ENCODE results near the gene SENP7.
A peak's percentile ranks its signal among the peaks of the same experiment; 100 is the strongest.
"Not testable (repeated sequence)": the region's sequence is repeated elsewhere in the genome, so short reads cannot be mapped to it uniquely, and the experiment has no call there.

SENP7 gene

DNA sequence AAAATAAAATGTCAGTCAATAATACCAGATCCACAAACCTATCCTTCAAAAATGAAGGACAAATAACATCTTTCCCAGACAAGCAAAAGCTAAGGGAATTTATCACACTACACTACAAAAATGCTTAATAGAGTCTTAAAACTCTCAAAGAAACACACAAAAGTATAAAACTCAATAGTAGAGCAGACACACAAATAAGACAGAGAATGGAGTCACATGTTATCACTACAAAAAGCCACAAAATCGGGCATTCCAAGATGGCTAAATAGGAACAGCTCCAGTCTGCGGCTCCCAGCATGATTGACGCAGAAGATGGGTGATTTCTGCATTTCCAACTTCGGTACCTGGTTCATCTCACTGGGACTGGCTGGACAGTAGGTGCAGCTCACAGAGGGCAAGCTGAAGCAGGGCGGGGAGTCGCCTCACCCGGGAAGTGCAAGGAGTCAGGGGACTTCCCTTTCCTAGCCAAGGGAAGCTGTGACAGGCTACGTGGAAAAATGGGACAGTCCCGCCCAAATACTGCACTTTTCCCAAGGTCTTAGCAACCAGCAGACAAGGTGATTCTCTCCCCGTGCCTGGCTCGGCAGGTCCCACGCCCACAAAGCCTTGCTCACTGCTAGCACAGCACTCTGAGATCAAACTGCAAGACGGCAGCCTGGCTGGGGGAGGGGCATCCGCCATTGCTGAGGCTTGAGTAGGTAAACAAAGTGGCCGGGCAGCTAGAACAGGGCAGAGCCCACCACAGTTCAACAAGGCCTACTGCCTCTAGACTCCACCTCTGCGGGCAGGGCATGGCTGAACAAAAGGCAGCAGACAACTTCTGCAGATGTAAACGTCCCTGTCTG lies 46.3 kb downstream of the SENP7 start:
- Histone ChIP-seq H3K9ac (ENCODE audit: insufficient read length, low read depth) (peak overlapping the region; percentile 27), H3K27me3 (ENCODE audit: insufficient read depth, insufficient read length) (no peaks in the 10 kb centered on the region), H3K36me3 (ENCODE audit: insufficient read depth, insufficient read length, low read length) (no peaks in the 10 kb centered on the region), H3K4me3 (ENCODE audit: insufficient read length, low read depth) (peak overlapping the region; percentile 20), H3K4me1 (ENCODE audit: insufficient read depth, insufficient read length) (peaks cover 4% of the 10 kb centered on the region), H3K9me3 (ENCODE audit: insufficient read depth, low read length) (no peaks in the 10 kb centered on the region)
- TF ChIP-seq SUZ12 (IDR thresholded peaks at IDR 0.05; ENCODE audit: extremely low read depth, insufficient read depth, insufficient read length) (no peak), YY1 (IDR thresholded peaks at IDR 0.05; ENCODE audit: insufficient read depth, insufficient read length) (peak; percentile 28)
- no peak for DNase-seq (ENCODE audit: low read depth, low spot score)

DNA sequence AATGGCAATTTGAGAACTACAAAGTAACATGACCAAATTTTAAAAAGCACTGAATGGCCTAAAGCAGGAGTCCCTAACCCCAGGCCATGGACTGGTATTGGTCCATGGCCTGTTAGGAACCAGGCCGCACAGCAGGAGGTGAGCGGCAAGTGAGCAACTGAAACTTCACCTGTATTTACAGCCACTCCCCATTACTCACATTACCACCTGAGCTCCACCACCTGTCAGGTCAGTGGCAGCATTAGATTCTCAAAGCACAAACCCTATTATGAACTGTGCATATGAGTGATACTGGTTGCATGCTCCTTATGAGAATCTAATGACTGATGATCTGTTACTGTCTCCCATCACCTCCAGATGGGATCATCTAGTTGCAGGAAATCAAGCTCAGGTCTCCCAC lies 48.8 kb downstream of the SENP7 start:
- TF ChIP-seq ZNF274 (IDR thresholded peaks at IDR 0.05; ENCODE audit: low read depth, low read length) (no peak), SUZ12 (IDR thresholded peaks at IDR 0.05; ENCODE audit: extremely low read depth, insufficient read depth, insufficient read length) (no peak), YY1 (IDR thresholded peaks at IDR 0.05; ENCODE audit: insufficient read depth, insufficient read length) (no peak)
- DNase-seq (ENCODE audit: low read depth, low spot score) = no peak
- Histone ChIP-seq H3K9ac (ENCODE audit: insufficient read length, low read depth) (no peak overlapping the region), H3K36me3 (ENCODE audit: insufficient read depth, insufficient read length, low read length) (no peaks in the 10 kb centered on the region), H3K4me3 (ENCODE audit: insufficient read length, low read depth) (no peak overlapping the region), H3K27me3 (ENCODE audit: insufficient read depth, insufficient read length) (no peaks in the 10 kb centered on the region), H3K9me3 (ENCODE audit: insufficient read depth, low read length) (no peaks in the 10 kb centered on the region), H3K4me1 (ENCODE audit: insufficient read depth, insufficient read length) (peaks cover 4% of the 10 kb centered on the region)

DNA sequence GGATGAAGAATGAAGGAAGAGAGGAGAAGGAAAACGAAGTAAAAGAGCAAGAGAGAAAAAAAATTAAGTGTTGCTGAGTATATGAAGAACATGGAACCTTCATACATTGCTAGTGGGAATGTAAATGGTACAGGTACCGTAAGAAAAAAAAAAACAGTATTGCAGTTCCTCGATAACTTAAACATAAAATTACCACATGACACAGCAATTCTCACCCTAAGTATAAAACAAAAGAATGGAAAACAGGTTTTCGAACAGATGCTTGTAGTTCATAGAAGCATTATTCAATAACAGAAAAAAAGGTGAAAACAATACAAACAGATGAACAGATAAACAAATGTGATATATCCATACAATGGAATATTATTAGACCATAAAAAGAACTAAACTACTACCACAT lies 51.6 kb downstream of the SENP7 start:
- TF ChIP-seq SUZ12 (IDR thresholded peaks at IDR 0.05; ENCODE audit: extremely low read depth, insufficient read depth, insufficient read length) (no peak), YY1 (IDR thresholded peaks at IDR 0.05; ENCODE audit: insufficient read depth, insufficient read length) (no peak), ZNF274 (IDR thresholded peaks at IDR 0.05; ENCODE audit: low read depth, low read length) (no peak)

GRCh38 chr3:101458387-101458786 lies 54.6 kb downstream of the SENP7 start:
- DNase-seq (ENCODE audit: low read depth, low spot score) = no peak
- no peaks in the 10 kb centered on the region for H3K4me1 ChIP-seq (ENCODE audit: insufficient read depth, insufficient read length)
- no peak for TF ChIP-seq SUZ12 (IDR thresholded peaks at IDR 0.05; ENCODE audit: extremely low read depth, insufficient read depth, insufficient read length)
- no peak for TF ChIP-seq ZNF274 (IDR thresholded peaks at IDR 0.05; ENCODE audit: low read depth, low read length)
- TF ChIP-seq YY1 (IDR thresholded peaks at IDR 0.05; ENCODE audit: insufficient read depth, insufficient read length) = no peak

More for the DNA sequence above, 51.6 kb downstream of the SENP7 start:
- DNase-seq (ENCODE audit: low read depth, low spot score) = no peak
- no peak overlapping the region for H3K4me3 ChIP-seq (ENCODE audit: insufficient read length, low read depth)
- no peaks in the 10 kb centered on the region for H3K4me1 ChIP-seq (ENCODE audit: insufficient read depth, insufficient read length)
- H3K27me3 ChIP-seq (ENCODE audit: insufficient read depth, insufficient read length) = no peaks in the 10 kb centered on the region
- no peak overlapping the region for H3K9ac ChIP-seq (ENCODE audit: insufficient read length, low read depth)
- no peaks in the 10 kb centered on the region for H3K9me3 ChIP-seq (ENCODE audit: insufficient read depth, low read length)
- H3K36me3 ChIP-seq (ENCODE audit: insufficient read depth, insufficient read length, low read length) = no peaks in the 10 kb centered on the region

GRCh38 chr3:101454629-101455028 lies 58.4 kb downstream of the SENP7 start:
- no peaks in the 10 kb centered on the region for H3K4me1 ChIP-seq (ENCODE audit: insufficient read depth, insufficient read length)
- TF ChIP-seq SUZ12 (IDR thresholded peaks at IDR 0.05; ENCODE audit: extremely low read depth, insufficient read depth, insufficient read length) (no peak), YY1 (IDR thresholded peaks at IDR 0.05; ENCODE audit: insufficient read depth, insufficient read length) (no peak), ZNF274 (IDR thresholded peaks at IDR 0.05; ENCODE audit: low read depth, low read length) (no peak)
- no peaks in the 10 kb centered on the region for H3K36me3 ChIP-seq (ENCODE audit: insufficient read depth, insufficient read length, low read length)
- H3K4me3 ChIP-seq (ENCODE audit: insufficient read length, low read depth) = no peak overlapping the region
- H3K9ac ChIP-seq (ENCODE audit: insufficient read length, low read depth) = no peak overlapping the region
- no peaks in the 10 kb centered on the region for H3K27me3 ChIP-seq (ENCODE audit: insufficient read depth, insufficient read length)
- H3K9me3 ChIP-seq (ENCODE audit: insufficient read depth, low read length) = no peaks in the 10 kb centered on the region
- DNase-seq (ENCODE audit: low read depth, low spot score) = no peak

More at GRCh38 chr3:101458387-101458786, 54.6 kb downstream of the SENP7 start:
- Histone ChIP-seq H3K27me3 (ENCODE audit: insufficient read depth, insufficient read length) (no peaks in the 10 kb centered on the region), H3K9me3 (ENCODE audit: insufficient read depth, low read length) (no peaks in the 10 kb centered on the region), H3K4me3 (ENCODE audit: insufficient read length, low read depth) (no peak overlapping the region), H3K9ac (ENCODE audit: insufficient read length, low read depth) (no peak overlapping the region), H3K36me3 (ENCODE audit: insufficient read depth, insufficient read length, low read length) (no peaks in the 10 kb centered on the region)

DNA sequence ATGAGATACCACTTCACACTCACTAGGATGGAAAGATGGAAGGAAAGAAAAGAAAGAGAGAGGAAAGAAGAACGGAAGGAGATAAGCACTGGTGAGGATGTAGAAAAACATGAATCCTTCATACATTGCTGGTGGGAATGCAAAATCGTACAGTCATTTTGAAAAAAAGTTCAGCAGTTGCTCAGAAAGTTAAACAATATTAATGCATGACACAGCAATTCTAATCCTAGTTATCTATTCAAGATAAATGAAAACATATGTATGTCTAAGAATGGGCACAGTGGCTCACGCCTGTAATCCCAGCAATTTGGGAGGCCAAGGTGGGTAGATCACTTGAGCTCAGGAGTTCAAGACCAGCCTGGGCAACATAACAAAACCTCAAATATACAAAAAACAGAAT lies 59.1 kb downstream of the SENP7 start:
- Histone ChIP-seq H3K27me3 (ENCODE audit: insufficient read depth, insufficient read length) (no peaks in the 10 kb centered on the region), H3K9me3 (ENCODE audit: insufficient read depth, low read length) (no peaks in the 10 kb centered on the region), H3K4me1 (ENCODE audit: insufficient read depth, insufficient read length) (no peaks in the 10 kb centered on the region), H3K9ac (ENCODE audit: insufficient read length, low read depth) (no peak overlapping the region), H3K4me3 (ENCODE audit: insufficient read length, low read depth) (no peak overlapping the region), H3K36me3 (ENCODE audit: insufficient read depth, insufficient read length, low read length) (no peaks in the 10 kb centered on the region)
- no peak for DNase-seq (ENCODE audit: low read depth, low spot score)
- no peak for TF ChIP-seq SUZ12 (IDR thresholded peaks at IDR 0.05; ENCODE audit: extremely low read depth, insufficient read depth, insufficient read length)
- TF ChIP-seq ZNF274 (IDR thresholded peaks at IDR 0.05; ENCODE audit: low read depth, low read length) = no peak
- no peak for TF ChIP-seq YY1 (IDR thresholded peaks at IDR 0.05; ENCODE audit: insufficient read depth, insufficient read length)

GRCh38 chr3:101438641-101439040 lies 74.4 kb downstream of the SENP7 start:
- H3K4me1 ChIP-seq (ENCODE audit: insufficient read depth, insufficient read length); H3K9ac ChIP-seq (ENCODE audit: insufficient read length, low read depth); H3K4me3 ChIP-seq (ENCODE audit: insufficient read length, low read depth); DNase-seq (ENCODE audit: low read depth, low spot score); H3K27me3 ChIP-seq (ENCODE audit: insufficient read depth, insufficient read length); H3K36me3 ChIP-seq (ENCODE audit: insufficient read depth, insufficient read length, low read length); H3K9me3 ChIP-seq (ENCODE audit: insufficient read depth, low read length): not testable (repeated sequence)
